Transverse colon (tissue), 4 donors: ENCODE measurements around the gene C20orf202. TPM values are rescaled to one million over a fixed set of nuclear protein-coding genes. Genes with fewer than 3 reads are reported as not detected.

Experiments used
- DNase-seq: peaks from one replicate; pipeline ENCODE4 v3.0.0-alpha.2; 2019
- H3K27ac ChIP-seq, 4 donors: fragments of 200-600 bp; sonication (generic); 2 replicates each; pipeline ENCODE4 v1.5.1; 2016 to 2018; ENCODE audit warnings: inconsistent platforms in 4 of 4
- H3K27me3 ChIP-seq: fragments of 200-600 bp; sonication (generic); 2 replicates; pipeline ENCODE4 v1.5.1; 2017; ENCODE audit warnings: inconsistent platforms
- H3K36me3 ChIP-seq, 4 donors: fragments of 200-600 bp; sonication (generic); 2 replicates each; pipeline ENCODE4 v1.5.1; 2017 to 2019; ENCODE audit warnings: inconsistent platforms in 4 of 4
- H3K4me1 ChIP-seq, 4 donors: fragments of 200-600 bp; sonication (generic); 2 replicates each; pipeline ENCODE4 v1.5.1; 2017 to 2020; ENCODE audit warnings: inconsistent platforms in 4 of 4
- H3K4me3 ChIP-seq, 4 donors: fragments of 200-600 bp; sonication (generic); 1 replicate in 1 of 4; 2 replicates in 3 of 4; pipeline versions ENCODE4 v1.5.1 to v1.6.1; 2017 to 2019; ENCODE audit warnings: inconsistent platforms in 4 of 4
- H3K9me3 ChIP-seq, 2 donors: fragments of 200-600 bp; sonication (generic); 2 replicates each; pipeline ENCODE4 v1.5.1; 2017 to 2019; ENCODE audit warnings: inconsistent platforms in 2 of 2
- EP300 ChIP-seq: sonication (generic); formaldehyde crosslinking; IDR thresholded peaks from one replicate; pipeline ENCODE4 v1.6.1; 2017; ENCODE audit warnings: antibody characterized with exemption, low read depth
- POLR2A ChIP-seq: fragments of 450-650 bp; IDR thresholded peaks from one replicate; pipeline ENCODE4 v1.6.1; 2016; ENCODE audit warnings: antibody characterized with exemption, mild to moderate bottlenecking, moderate library complexity
- POLR2AphosphoS5 ChIP-seq, 3 donors: sonication (generic); formaldehyde crosslinking; IDR thresholded peaks; one replicate each; pipeline ENCODE4 v1.6.1; 2016; ENCODE audit warnings: antibody characterized with exemption in 3 of 3
- WGBS, 2 donors: methylation state at CpG; one replicate each; pipeline ENCODE4 v1.1.5; 2018; ENCODE audit warnings: low coverage in 1 of 2; 5-methylcytosine and 5-hydroxymethylcytosine counted together
- in situ Hi-C, 4 donors: fragments of 200-750 bp; cut with MboI; loops; one replicate each; pipeline versions ENCODE4 v1.15.0 to v1.15.1; 2017; ENCODE audit warnings: low sequenced_read_pairs in 3 of 4, low pct_ligation_motif_present in 1 of 4, low pct_unique_long_range_greater_than_20kb in 1 of 4
- intact Hi-C: fragments of 100-400 bp; cut with DNase I; formaldehyde crosslinking; loops from one replicate; pipeline ENCODE4 v1.15.1; 2023; ENCODE audit warnings: low total_unique reads
- total RNA-seq, 4 donors: library from RNA; depleted of rRNA; stranded (reverse); fragments of >200 nt; gene quantifications; one replicate each; pipeline ENCODE4 v1.1.0, GENCODE V29; 2016
- TF ChIP-seq, protein P1 (sequence below), 5 experiments: fragments of 200-600 bp in 3 of 5; fragments of 450-650 bp in 2 of 5; sonication (generic) in 3 of 5; IDR thresholded peaks; 1 replicate in 2 of 5; 2 replicates in 3 of 5; pipeline ENCODE4 v1.5.1; 2016 to 2017; ENCODE audit warnings: antibody characterized with exemption in 5 of 5, inconsistent platforms in 3 of 5, mild to moderate bottlenecking in 2 of 5, moderate library complexity in 1 of 5

C20orf202 gene
- total RNA-seq, 4 donors from 2014 or later, result 0.32 to 0.55 TPM; not detected in 2

GRCh38 chr20:1204113-1204512 is 859 bp downstream of the C20orf202 start:
- peak; percentile 33 for DNase-seq
- no peak overlapping the region for H3K27ac ChIP-seq
- H3K27me3 ChIP-seq, result no peaks in the 10 kb centered on the region
- no peaks in the 10 kb centered on the region for H3K9me3 ChIP-seq
- H3K4me3 ChIP-seq, result no peak overlapping the region
- H3K4me1 ChIP-seq, result peaks cover 0 to 11% (median 2%) of the 10 kb centered on the region in 4 donors
- WGBS, 2 donors, result 49% methylated on average over 5 of the region's 5 CpGs; no CpG with 5 or more reads in 1 of the 2 donors
- in situ Hi-C loops (loop anchor here in 2 of 4 donors (25.0 kb wide), 1 partner anchor 392 kb away; no protein-coding TSS in a partner anchor), intact Hi-C loops (no loop called here)
- TF ChIP-seq POLR2A (no peak), EP300 (no peak), POLR2AphosphoS5 (IDR thresholded peaks at IDR 0.05) (no peak)
- TF ChIP-seq, protein P1, sequence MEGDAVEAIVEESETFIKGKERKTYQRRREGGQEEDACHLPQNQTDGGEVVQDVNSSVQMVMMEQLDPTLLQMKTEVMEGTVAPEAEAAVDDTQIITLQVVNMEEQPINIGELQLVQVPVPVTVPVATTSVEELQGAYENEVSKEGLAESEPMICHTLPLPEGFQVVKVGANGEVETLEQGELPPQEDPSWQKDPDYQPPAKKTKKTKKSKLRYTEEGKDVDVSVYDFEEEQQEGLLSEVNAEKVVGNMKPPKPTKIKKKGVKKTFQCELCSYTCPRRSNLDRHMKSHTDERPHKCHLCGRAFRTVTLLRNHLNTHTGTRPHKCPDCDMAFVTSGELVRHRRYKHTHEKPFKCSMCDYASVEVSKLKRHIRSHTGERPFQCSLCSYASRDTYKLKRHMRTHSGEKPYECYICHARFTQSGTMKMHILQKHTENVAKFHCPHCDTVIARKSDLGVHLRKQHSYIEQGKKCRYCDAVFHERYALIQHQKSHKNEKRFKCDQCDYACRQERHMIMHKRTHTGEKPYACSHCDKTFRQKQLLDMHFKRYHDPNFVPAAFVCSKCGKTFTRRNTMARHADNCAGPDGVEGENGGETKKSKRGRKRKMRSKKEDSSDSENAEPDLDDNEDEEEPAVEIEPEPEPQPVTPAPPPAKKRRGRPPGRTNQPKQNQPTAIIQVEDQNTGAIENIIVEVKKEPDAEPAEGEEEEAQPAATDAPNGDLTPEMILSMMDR (IDR thresholded peaks at IDR 0.05), result no peak
- no peaks in the 10 kb centered on the region for H3K36me3 ChIP-seq

DNA sequence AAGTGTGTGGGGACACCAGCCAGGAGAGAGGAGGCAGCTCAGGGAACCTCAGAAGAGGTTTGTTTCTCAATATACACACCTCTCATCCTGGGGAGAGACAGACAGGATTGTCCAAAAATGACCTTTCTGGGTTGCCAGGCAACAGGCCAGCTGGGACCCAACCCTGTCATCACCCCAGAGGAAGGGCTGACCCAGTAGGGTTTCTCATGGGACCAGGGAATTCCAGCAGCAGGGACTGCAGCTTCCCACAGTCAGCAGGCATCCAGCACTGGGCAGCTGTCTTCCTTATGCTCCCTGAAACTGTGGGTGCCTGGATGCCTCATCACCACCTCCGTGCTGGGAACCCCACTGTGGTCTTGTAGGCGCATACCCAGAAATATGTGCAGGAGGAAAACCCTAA is 1.3 kb downstream of the C20orf202 start:
- intact Hi-C loops (no loop called here), in situ Hi-C loops (loop anchor here in 2 of 4 donors (25.0 kb wide), 1 partner anchor 392 kb away; no protein-coding TSS in a partner anchor)
- no peaks in the 10 kb centered on the region for H3K9me3 ChIP-seq
- TF ChIP-seq POLR2AphosphoS5 (IDR thresholded peaks at IDR 0.05) (no peak), EP300 (no peak), POLR2A (no peak)
- TF ChIP-seq, protein P1 (IDR thresholded peaks at IDR 0.05), result no peak
- peaks cover 0 to 11% (median 2%) of the 10 kb centered on the region in 4 donors for H3K4me1 ChIP-seq
- H3K27ac ChIP-seq, result no peak overlapping the region
- WGBS, 2 donors, result 100% methylated on average over 2 of the region's 2 CpGs; no CpG with 5 or more reads in 1 of the 2 donors
- no peak overlapping the region for H3K4me3 ChIP-seq
- H3K36me3 ChIP-seq, result no peaks in the 10 kb centered on the region
- no peak for DNase-seq
- no peaks in the 10 kb centered on the region for H3K27me3 ChIP-seq

DNA sequence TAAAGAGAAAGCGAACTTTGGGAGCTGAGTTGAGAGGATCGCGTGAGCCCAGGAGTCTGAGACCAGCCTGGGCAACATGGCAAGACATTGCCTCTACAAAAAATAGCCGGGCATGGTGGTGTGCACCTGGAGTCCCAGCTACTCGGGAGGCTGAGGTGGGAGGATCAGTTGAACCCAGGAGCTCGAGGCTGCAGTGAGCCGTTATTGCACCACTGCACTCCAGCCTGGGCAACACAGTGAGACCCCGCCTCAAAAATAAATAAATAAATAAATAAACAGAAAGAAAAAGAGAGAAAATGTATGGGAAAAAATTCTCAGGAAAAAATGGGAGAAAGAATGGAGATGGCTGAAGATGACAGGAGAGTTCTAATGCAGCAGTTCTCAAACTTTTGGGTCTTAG is 2.5 kb downstream of the C20orf202 start:
- Histone ChIP-seq H3K27me3 (no peaks in the 10 kb centered on the region), H3K9me3 (no peaks in the 10 kb centered on the region), H3K27ac (no peak overlapping the region), H3K4me1 (peaks cover 0 to 11% (median 2%) of the 10 kb centered on the region in 4 donors), H3K36me3 (no peaks in the 10 kb centered on the region), H3K4me3 (no peak overlapping the region)
- TF ChIP-seq, protein P1 (IDR thresholded peaks at IDR 0.05), result no peak
- TF ChIP-seq POLR2A (no peak), POLR2AphosphoS5 (IDR thresholded peaks at IDR 0.05) (no peak), EP300 (no peak)
- DNase-seq, result no peak
- 81 to 92% methylated on average over 4 to 8 of the region's 8 CpGs for WGBS, 2 donors
- in situ Hi-C loops, result loop anchor here in 2 of 4 donors (25.0 kb wide), 1 partner anchor 394 kb away; no protein-coding TSS in a partner anchor
- intact Hi-C loops, result no loop called here

DNA sequence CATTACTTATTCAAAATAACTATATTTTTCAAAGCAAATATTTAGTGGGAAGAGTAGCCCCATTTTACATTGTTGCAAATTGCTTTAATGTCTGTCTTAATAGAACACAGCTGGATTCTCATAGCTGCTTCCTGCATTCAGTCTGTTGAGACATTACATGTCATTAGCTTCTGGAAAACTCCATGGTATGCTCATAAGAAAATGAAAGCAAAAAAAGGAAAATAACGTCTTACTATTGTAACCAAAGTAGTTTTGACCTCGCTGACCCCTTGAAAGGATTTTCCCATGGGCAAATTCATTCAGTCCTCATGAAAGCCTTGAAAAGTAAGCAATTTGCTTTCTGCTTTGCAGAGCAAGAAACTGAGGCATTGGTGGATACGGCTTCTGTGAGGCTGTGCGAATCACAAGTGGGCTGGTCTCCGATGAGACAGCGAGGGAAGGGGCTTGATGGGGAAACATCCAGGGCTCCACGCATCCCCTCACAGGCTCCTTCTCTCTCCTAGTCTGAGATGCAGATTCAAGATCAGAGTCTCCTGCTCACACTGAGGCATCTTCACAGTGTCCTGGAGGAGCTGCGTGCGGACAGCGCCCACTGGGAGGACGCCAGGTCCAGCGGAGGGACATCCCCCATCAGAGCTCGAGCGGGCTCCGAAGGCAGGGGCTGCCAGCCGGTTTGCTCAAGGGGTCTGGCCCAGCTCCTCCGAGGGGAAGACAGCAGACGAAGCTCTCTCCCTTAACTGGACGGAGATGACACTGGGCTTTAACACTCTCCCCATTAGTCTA is 3.3 kb downstream of the C20orf202 start:
- intact Hi-C loops (no loop called here), in situ Hi-C loops (loop anchor here in 2 of 4 donors (25.0 kb wide), 1 partner anchor 394 kb away; no protein-coding TSS in a partner anchor)
- Histone ChIP-seq H3K27me3 (no peaks in the 10 kb centered on the region), H3K36me3 (no peaks in the 10 kb centered on the region), H3K27ac (no peak overlapping the region), H3K4me3 (no peak overlapping the region), H3K4me1 (peaks cover 0 to 11% (median 2%) of the 10 kb centered on the region in 4 donors), H3K9me3 (no peaks in the 10 kb centered on the region)
- 66 to 80% methylated on average over 6 to 19 of the region's 19 CpGs for whole genome bisulfite sequencing, 2 donors
- TF ChIP-seq EP300, result no peak
- TF ChIP-seq POLR2AphosphoS5 (IDR thresholded peaks at IDR 0.05), result no peak
- TF ChIP-seq, protein P1 (IDR thresholded peaks at IDR 0.05), result no peak
- no peak for TF ChIP-seq POLR2A
- no peak for DNase-seq
